Spinal cord (tissue), 10 donors: ENCODE results near the gene SPTBN1. TPM values are rescaled to one million over a fixed set of nuclear protein-coding genes. Genes with fewer than 3 reads are reported as not detected.
A peak's percentile ranks its signal among the peaks of the same experiment; 100 is the strongest.

ENCODE experiments used
- DNase-seq, 6 donors: peaks; one replicate each; pipeline versions ENCODE4 v3.0.0 to v3.0.0-alpha.2; 2013 to 2015; ENCODE audit warnings: low spot score in 6 of 6, low read depth in 4 of 6
- H3K27ac ChIP-seq: one replicate; pipeline ENCODE4 v1.5.1; 2013; ENCODE audit warnings: low read depth, low read length, control low read depth
- H3K27me3 ChIP-seq: one replicate; pipeline ENCODE4 v1.6.1; 2013; ENCODE audit warnings: low read length; ENCODE audit not compliant: control insufficient read depth, insufficient read depth
- H3K36me3 ChIP-seq: one replicate; pipeline ENCODE4 v1.6.1; 2013; ENCODE audit warnings: low read length; ENCODE audit not compliant: control insufficient read depth, insufficient read depth
- H3K4me1 ChIP-seq: one replicate; pipeline ENCODE4 v1.6.1; 2013; ENCODE audit warnings: low read length; ENCODE audit not compliant: control insufficient read depth, insufficient read depth
- H3K4me3 ChIP-seq: one replicate; pipeline ENCODE4 v1.5.1; 2013; ENCODE audit warnings: low read depth, low read length, control low read depth
- H3K9me3 ChIP-seq: one replicate; pipeline ENCODE4 v1.6.1; 2013; ENCODE audit warnings: low read length; ENCODE audit not compliant: control insufficient read depth, insufficient read depth
- WGBS: methylation state at CpG from one replicate; pipeline ENCODE4 v1.1.5; 2013; ENCODE audit warnings: missing lambda C conversion rate; ENCODE audit not compliant: insufficient coverage; 5-methylcytosine and 5-hydroxymethylcytosine counted together
- polyA plus RNA-seq, 2 donors: library from polyadenylated mRNA; unstranded; fragments of 120-200 nt; gene quantifications; one replicate each; pipeline ENCODE4 v1.2.1, GENCODE V29; 2013; ENCODE audit not compliant: insufficient read length in 2 of 2
- total RNA-seq, 2 donors: library from RNA; depleted of rRNA in 1 of 2; stranded (reverse); fragments of 120-200 nt in 1 of 2; fragments of >200 nt in 1 of 2; gene quantifications; one replicate each; pipeline versions ENCODE4 v1.2.3 to v1.2.4, GENCODE V29; 2013 to 2014
- donor health status: healthy.

Gene SPTBN1
- total and polyA plus RNA-seq, 4 donors, result 351 to 501 (median 426) TPM

DNA sequence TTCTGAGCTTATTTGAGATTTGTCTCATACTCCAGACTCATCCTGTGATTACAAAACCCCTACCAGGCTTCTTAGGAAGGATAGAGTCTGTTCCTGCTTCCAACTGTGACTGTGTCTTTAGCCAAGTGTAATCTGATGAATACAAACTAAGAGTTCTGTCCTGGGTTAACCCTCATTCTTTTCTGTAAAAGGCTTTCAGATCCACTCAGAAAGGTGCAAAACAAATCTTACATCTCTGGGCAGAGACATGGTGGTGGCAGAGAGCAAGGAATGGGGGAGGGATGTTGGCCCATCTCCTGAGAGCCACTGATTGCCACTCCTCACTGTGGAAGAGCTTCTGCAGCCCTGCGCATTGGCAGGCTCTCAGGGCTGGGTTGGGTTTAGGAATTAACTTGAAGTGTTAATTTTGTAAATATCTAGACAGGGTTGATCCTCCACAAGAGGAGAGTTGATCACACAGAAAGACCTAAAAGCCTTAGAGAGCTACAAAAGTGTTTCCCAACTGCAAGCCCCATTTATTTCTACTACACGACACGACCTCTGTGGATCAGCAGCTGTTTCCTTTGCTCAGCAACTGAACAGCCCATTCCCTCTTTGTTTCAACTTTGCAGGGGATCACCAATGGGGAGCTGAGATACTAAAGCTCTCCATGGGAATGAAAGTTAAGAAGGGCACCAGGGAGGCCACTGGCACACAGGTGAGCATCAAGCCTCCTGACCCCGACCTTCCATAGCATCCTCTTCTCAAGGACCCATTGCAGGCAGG is 23.7 kb upstream of the SPTBN1 start:
- Histone ChIP-seq H3K4me1 (peaks cover 10% of the 10 kb centered on the region), H3K4me3 (no peak overlapping the region), H3K36me3 (no peaks in the 10 kb centered on the region), H3K27ac (peak overlapping the region; percentile 19), H3K9me3 (no peaks in the 10 kb centered on the region), H3K27me3 (no peaks in the 10 kb centered on the region)
- WGBS, result 35% methylated on average over 2 of the region's 4 CpGs
- peak in 4 of 6 donors; percentile 7 to 80 (median 41) for DNase-seq

DNA sequence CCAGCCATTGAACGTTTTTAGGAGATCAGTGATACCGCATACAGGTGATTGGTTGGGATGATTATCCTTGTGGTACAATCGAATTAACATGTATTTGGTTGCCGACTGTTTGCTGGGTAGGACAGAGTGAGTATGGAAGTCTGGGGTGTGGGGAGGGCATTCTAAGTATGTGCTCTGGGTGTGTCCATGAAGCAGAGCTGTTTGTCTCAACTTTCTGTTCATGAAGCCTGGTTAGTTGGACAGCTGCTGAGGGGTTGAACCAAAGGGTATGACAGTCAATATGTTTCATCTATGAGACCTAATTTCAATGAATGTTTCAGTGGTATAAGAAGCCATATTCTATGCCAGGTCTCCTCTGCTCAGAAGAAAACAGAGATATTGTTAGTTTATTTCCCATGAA is 21.9 kb upstream of the SPTBN1 start:
- Histone ChIP-seq H3K9me3 (no peaks in the 10 kb centered on the region), H3K27ac (no peak overlapping the region)
- 98% methylated on average over 4 of the region's 4 CpGs for WGBS

DNA sequence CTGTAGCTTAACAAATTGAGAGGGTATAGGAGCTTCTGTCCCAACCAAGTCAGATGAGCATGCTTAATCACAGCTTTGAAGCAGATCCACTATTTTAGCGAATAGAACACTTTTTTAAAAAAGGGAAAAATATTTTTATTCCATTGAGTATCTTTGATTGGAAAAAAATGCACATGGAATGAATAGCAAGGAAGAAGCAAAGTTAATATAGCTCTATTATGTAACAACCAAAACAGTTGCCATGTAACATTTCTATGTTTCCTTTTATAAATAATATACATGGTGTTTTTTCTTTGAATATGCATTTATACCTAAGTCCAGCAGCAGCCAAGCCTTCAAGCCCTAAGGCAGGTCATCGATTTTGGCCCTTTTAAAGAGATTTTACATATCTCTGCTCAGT is 21.4 kb upstream of the SPTBN1 start:
- H3K27ac ChIP-seq, result no peak overlapping the region
- no peaks in the 10 kb centered on the region for H3K36me3 ChIP-seq
- no CpG with 5 or more reads among the region's 2 CpGs for WGBS
- no peaks in the 10 kb centered on the region for H3K27me3 ChIP-seq
- no peak overlapping the region for H3K4me3 ChIP-seq
- peaks cover 10% of the 10 kb centered on the region for H3K4me1 ChIP-seq
- no peak for DNase-seq
- no peaks in the 10 kb centered on the region for H3K9me3 ChIP-seq

More for the DNA sequence above, 21.9 kb upstream of the SPTBN1 start:
- Histone ChIP-seq H3K36me3 (no peaks in the 10 kb centered on the region), H3K27me3 (no peaks in the 10 kb centered on the region), H3K4me1 (peaks cover 10% of the 10 kb centered on the region), H3K4me3 (no peak overlapping the region)
- DNase-seq, result no peak

DNA sequence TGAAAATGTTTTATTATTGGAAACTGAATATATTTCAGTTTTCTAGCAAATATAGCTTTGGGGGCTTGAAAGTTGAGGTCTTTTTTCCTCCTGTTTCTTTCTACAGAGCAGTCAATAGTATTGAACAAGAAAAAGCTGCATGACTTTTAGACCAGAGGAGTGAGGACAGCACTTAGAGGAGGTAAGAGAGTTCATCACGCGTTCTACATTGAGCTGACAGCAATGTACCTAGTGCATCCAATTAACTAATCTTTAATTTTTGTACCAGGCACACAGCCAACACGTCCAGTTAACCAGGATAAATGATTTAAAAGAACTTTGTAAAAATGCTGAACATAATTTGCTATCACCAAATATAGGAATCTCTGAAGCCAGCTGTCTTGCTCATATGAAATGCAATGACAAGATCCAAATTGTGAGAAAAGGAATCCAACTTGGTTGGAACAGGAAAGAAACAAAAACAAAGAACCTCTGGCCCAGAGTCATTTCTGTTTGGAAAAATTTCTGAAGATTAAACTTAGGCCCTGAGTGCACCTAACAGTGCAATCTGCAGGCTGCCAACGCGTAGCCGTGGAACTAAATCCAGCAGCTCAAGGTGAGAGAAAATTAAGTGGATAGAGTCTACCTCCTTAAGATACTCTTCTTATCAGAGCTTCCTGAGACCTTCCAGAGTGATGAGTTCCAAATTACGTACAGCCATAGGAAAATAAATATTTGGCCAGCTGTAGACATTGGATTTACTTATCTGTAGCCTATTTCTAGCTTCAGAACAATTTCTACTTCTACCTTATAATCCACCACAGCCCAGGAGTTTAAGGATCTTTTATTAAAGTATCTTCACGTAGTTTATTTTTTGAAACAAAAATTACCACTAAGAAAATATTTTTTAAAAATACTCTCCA is 20.6 kb upstream of the SPTBN1 start:
- no peaks in the 10 kb centered on the region for H3K9me3 ChIP-seq
- no peaks in the 10 kb centered on the region for H3K36me3 ChIP-seq
- H3K27ac ChIP-seq, result no peak overlapping the region
- H3K4me1 ChIP-seq, result peaks cover 10% of the 10 kb centered on the region
- WGBS, result no CpG with 5 or more reads among the region's 8 CpGs
- DNase-seq, result peak in 1 of 6 donors; percentile 18
- H3K4me3 ChIP-seq, result no peak overlapping the region
- H3K27me3 ChIP-seq, result no peaks in the 10 kb centered on the region

DNA sequence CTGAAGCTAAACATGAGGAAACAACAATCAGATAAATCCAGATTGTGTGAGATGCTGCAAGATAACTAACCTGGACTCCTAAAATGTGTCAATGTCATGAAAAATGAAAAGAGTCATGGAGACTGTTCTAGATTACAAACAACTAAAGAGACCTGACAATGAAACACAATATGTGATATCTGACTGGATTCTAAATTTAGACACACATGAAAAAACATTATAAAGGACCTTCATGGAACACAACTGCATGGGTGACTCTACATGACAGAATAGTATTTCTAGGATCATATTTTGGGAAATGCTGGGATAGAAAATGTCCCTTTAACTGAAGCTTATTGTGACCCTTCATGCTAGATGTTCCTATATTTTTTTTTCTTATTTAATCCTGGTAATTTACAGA is 18.5 kb upstream of the SPTBN1 start:
- DNase-seq, result no peak
- H3K4me3 ChIP-seq, result no peak overlapping the region
- H3K4me1 ChIP-seq, result peaks cover 3% of the 10 kb centered on the region
- H3K9me3 ChIP-seq, result no peaks in the 10 kb centered on the region
- no peaks in the 10 kb centered on the region for H3K27me3 ChIP-seq
- H3K27ac ChIP-seq, result no peak overlapping the region
- H3K36me3 ChIP-seq, result no peaks in the 10 kb centered on the region

DNA sequence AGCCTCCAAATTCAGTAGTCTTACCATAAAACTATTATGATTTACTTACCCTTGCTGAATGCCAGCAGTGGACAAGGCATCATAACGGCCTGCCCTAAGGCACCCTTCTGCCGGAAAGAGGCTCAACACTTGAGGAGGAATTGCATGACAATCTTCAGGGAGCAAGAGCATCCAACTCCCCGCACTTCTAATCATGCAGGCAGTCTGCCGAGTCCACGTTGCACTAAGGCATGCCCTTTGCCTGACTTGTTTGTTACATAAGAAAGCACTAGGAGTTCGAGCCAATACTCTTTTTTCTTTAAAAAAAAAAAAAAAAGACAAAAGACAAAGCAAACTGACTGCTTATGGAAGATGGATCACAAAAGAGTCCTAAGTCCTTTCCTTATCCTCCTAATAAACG is 17.9 kb upstream of the SPTBN1 start:
- H3K27ac ChIP-seq, result no peak overlapping the region
- H3K36me3 ChIP-seq, result no peaks in the 10 kb centered on the region
- 42% methylated on average over 6 of the region's 7 CpGs for WGBS
- H3K27me3 ChIP-seq, result no peaks in the 10 kb centered on the region
- no peak for DNase-seq
- H3K4me1 ChIP-seq, result no peaks in the 10 kb centered on the region
- H3K4me3 ChIP-seq, result no peak overlapping the region
- no peaks in the 10 kb centered on the region for H3K9me3 ChIP-seq

DNA sequence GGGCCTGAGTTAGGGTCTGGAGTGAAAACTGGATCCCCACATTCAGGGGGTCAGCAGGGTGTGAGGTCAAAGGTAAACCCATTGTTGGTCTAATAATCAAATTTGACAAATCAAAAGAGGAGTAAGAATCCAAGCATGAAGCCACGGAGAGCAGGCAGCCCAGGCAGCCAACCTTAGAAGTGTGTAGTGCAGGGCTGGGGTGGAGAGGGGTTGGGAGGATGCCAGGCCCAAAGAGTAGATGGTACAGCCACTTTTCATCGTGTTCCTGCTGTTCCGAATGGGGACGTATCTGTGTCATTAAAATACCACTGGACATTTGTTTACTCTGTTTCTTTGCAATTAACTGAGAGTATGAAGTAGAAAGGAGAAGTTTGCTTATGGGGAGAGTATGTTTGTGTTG is 16.5 kb upstream of the SPTBN1 start:
- H3K4me3 ChIP-seq, result no peak overlapping the region
- no peaks in the 10 kb centered on the region for H3K9me3 ChIP-seq
- WGBS, result 91% methylated on average over 4 of the region's 4 CpGs
- no peak for DNase-seq
- H3K36me3 ChIP-seq, result no peaks in the 10 kb centered on the region
- H3K27ac ChIP-seq, result no peak overlapping the region
- no peaks in the 10 kb centered on the region for H3K27me3 ChIP-seq
- H3K4me1 ChIP-seq, result no peaks in the 10 kb centered on the region

DNA sequence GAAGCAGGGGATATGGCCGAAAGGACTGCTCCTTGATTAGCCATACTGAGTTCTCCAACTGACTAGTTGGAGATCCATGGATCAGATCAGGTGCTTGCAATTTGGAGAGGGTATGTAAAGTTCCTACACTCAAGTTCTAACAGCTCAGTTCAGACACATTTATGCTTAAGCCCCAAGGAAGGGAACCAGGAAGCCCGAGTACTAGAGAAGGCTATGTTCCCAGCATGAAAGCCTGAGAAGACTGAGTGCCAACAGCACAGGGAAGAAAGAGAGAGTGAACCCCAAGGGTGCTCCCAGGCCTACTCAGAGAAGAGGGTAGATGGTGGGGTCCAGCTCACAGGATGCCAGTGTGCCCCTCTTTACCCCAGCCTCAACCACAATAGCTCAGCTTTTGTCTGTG is 16.1 kb upstream of the SPTBN1 start:
- DNase-seq, result no peak
- Histone ChIP-seq H3K4me1 (no peaks in the 10 kb centered on the region), H3K36me3 (no peaks in the 10 kb centered on the region), H3K4me3 (no peak overlapping the region), H3K27me3 (no peaks in the 10 kb centered on the region), H3K9me3 (no peaks in the 10 kb centered on the region), H3K27ac (peak overlapping the region; percentile 10)
- WGBS, result 100% methylated on average over 1 of the region's 2 CpGs

DNA sequence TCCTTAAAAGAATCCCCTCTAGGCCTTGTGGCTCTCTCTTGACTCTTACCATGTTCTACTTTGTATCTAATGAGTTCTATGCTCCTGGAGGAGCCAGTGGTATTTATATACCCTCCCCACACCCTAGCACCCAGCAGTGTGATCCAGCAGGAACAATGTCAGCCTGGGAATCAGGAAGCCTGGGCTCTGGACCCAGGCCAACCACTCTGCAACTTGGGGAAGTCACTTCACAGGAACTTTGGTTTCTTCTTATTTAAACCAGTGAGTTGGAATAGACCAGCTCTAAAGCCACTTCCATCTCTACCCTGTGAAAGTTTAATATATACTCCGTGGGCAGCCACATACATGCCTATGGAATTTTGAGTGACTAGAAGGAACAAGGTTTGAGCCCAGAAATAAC is 11.6 kb upstream of the SPTBN1 start:
- Histone ChIP-seq H3K4me3 (no peak overlapping the region), H3K36me3 (no peaks in the 10 kb centered on the region), H3K4me1 (no peaks in the 10 kb centered on the region), H3K9me3 (no peaks in the 10 kb centered on the region), H3K27me3 (no peaks in the 10 kb centered on the region), H3K27ac (no peak overlapping the region)
- no CpG with 5 or more reads among the region's 1 CpG for WGBS
- DNase-seq, result no peak

DNA sequence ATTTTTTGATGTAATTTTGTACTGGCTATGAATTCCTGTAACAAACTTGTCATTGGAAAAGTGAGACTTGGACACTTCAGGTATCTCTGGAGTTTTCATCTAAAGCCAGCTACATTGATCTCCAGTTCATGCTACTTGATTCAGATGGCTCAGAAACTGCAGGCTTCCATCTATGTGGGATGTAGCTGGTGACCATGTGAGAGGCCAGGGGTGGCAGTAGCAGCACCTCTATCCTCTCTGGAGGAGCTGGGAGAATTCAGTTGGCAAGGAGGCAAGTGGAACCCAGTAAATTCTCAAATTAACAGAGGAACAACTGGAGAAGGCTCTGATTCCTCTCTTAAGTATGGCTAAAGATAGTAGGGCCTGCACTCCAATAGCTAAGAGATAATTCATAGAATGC is 10.0 kb upstream of the SPTBN1 start:
- no peak for DNase-seq
- H3K27ac ChIP-seq, result no peak overlapping the region
- H3K36me3 ChIP-seq, result no peaks in the 10 kb centered on the region
- no peaks in the 10 kb centered on the region for H3K4me1 ChIP-seq
- no peaks in the 10 kb centered on the region for H3K27me3 ChIP-seq
- no peak overlapping the region for H3K4me3 ChIP-seq
- no peaks in the 10 kb centered on the region for H3K9me3 ChIP-seq
